Hematopoietic multipotent progenitor cell treated with erythropoietin and hydrocortisone succinate and interleukin-3 and kit ligand, for 6 days (in vitro differentiated cells): ENCODE data around the gene CAP1.

Experiments
- DNase-seq: peaks from one replicate; pipeline ENCODE4 v3.0.0-alpha.2; 2015

The CAP1 gene

GRCh38 chr1:40102038-40102437 is 61.5 kb downstream of the CAP1 start:
- DNase-seq, result no peak

- no peak for DNase-seq
Measured at GRCh38 chr1:40102896-40103295, 62.4 kb downstream of the CAP1 start.

- no peak for DNase-seq
Measured at GRCh38 chr1:40105028-40105427, 64.5 kb downstream of the CAP1 start.

GRCh38 chr1:40107290-40107959 is 66.9 kb downstream of the CAP1 start:
- no peak for DNase-seq

- DNase-seq, result no peak
Measured at GRCh38 chr1:40110389-40110788, 69.9 kb downstream of the CAP1 start.

- no peak for DNase-seq
Measured at GRCh38 chr1:40114400-40114799, 73.9 kb downstream of the CAP1 start.

- DNase-seq, result no peak
Measured at GRCh38 chr1:40120128-40120527, 79.6 kb downstream of the CAP1 start.
